HG02571 (cell line): ENCODE data around the gene TSPOAP1.
"Not testable (repeated sequence)": the region's sequence is repeated elsewhere in the genome, so short reads cannot be mapped to it uniquely, and the experiment has no call there.

Experiments used
- ATAC-seq: cut with Tn5 transposase; IDR thresholded peaks from one replicate; pipeline ENCODE4 v1.9.1; 2021; ENCODE audit warnings: mild to moderate bottlenecking, moderate library complexity; ENCODE audit not compliant: unreplicated experiment

The TSPOAP1 gene

DNA sequence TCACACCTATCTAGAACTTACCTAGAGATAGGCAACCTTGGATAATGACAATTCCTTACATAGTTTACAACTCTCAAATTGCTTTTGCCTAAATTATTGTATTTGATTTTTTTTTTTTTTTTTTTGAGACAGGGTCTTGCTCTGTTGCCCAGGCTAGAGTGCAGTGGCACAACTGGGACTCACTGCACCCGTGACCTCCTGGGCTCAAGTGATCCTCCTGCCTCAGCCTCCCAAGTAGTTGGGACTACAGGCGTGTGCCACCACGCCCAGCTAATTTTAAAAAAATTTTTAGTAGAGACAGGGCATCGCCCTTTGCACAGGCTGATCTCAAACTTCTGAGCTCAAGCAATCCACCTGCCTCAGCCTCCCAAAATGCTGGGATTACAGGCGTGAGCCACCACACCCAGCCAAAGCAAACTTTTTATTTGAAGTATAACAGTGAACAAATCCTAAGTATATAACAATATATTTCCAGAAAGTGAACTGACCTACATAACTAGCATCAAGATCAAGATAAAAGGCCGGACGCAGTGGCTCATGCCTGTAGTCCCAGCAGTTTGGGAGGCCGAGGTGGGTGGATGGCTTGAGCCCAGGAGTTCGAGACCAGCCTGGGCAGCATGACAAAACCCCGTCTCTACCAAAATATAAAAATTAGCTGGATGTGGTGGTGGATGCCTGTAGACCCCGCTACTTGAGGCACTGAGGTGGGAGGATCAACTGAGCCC, 12.7 kb upstream of the TSPOAP1 start:
- not testable (repeated sequence) for ATAC-seq

- no peak for ATAC-seq
Measured at GRCh38 chr17:58340405-58340876, 11.8 kb upstream of the TSPOAP1 start.

DNA sequence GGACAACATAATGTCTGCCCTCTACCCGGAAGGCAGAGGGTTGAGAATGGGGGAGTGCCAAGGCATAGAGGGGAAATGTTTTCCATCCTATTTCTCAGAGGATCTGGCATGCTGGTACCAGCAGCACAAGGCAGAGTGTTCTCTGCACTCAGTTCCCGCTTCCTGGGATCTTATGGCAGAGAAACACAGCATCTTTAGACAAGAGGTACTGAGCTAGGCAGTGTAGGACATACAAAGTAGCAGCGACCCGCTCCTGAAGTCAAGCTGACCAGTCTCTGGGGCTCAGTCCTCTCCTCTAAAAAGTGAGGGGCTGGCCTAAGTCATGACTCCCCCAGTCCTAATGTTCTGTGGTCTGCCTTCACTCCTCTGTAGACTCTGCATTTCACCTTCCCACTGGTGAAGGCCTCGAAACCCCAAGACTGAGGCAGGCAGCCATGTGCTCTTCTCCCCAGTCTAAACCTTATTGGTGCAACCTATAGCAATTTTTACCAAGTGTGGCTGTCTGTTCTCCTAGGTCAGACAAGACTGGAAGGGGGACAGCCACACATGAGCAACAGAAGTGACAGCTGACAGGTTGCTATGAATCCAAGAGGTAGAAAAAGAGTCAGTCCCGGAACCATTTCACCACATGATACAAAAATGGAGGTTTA, 11.3 kb upstream of the TSPOAP1 start:
- ATAC-seq = no peak

GRCh38 chr17:58338841-58339754, 10.5 kb upstream of the TSPOAP1 start:
- ATAC-seq = peak; percentile 32

GRCh38 chr17:58338454-58338840, 9.9 kb upstream of the TSPOAP1 start:
- ATAC-seq = peak; percentile 1

DNA sequence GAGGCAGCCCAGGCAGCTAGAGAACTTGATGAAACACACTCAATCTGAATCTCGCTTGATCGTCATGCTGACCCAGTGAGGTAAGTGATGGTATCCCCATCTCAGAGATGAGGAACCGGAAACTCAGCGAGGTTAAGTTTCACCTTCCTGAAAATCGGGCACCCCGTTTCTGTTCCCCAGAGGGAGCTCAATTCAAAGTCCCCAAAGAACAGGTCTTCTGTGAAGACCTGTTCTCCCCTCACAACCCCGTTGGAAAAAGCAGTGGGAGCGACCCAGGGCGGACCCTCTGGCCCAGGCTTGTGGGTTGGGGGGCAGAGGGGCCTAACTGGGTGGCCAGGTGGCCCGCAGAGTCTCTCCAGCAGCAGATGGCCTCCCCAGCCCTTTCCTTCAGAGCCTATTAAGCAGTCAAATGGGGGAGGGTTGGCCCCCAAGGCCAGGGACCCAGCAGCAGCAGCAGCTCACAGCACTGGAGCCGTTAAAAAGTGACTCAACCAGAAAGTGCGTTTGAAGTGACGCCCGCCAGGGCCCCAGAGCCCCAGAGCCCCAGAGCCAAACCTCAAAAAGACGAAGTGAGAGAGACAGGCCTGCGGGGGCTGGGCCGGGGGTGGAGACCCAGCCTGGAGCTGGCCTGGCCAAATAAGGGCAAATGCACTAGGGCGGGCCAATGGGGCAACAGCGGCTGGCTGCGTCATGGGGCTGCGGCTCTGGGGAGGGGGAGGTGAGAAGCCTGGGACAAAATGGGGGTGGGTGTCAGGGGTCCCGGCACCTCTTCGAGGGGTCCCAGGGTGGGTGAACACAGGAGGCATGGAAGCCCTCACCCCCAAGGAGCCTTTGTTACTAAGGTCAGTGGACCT, 9.2 kb upstream of the TSPOAP1 start:
- peak; percentile 58 for ATAC-seq

GRCh38 chr17:58337210-58337599, 8.6 kb upstream of the TSPOAP1 start:
- ATAC-seq = no peak

DNA sequence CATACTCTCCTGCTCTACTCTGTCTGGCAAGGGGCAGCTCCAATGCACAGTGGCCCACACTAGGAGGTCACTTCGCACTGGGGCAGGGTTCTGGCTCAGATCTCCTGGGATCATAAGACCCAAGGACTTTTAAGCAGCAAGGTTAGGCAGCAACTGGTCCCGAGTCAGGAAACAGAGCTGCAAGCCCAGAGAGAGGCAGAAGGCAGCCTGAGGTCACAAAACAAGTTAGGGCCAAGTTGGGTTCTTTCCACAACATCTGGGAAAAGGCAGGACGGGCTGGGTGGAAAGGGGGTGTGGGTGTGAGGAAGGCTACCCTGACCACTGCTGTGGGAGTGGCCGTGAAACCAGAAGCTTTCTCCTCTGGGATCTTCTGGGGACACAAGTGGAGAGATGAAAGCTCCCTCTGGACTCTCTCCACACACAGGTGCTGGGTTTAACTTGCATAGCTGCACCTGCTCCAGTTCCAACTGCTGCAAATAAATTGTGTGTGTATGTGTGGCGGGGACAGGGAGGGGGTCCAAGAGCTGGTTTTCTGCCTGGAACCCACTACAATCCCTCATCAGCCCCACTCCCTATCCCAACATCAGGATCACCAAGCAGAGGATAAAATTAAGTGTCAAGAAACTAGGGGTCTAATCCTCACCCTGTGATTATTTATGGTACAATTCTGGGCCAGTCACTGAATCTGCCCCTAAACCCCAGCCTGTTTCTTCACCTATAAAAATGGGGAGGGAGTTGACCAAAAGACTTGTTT, 8.0 kb upstream of the TSPOAP1 start:
- no peak for ATAC-seq

- no peak for ATAC-seq
Measured at GRCh38 chr17:58335779-58336455, 7.3 kb upstream of the TSPOAP1 start.

GRCh38 chr17:58335061-58335731, 6.6 kb upstream of the TSPOAP1 start:
- ATAC-seq = no peak

DNA sequence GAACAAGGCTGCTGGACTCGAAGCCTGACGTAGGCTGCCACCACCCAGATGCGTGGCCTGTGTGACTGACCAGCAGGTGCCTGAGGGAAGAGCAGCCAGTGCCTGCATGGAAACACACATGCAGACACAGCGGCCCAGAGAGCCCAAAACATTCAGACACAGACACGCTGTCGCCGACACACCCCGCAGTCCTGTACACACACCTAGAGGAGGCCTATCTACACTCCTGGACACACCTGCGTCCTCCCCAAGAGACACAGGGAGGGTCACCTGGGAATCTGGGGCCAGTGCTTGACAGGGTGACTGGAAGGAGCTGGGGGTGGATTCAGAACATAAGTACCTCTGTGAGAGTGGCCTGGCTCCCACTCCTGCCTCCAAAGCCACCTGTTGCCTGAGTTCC, 6.1 kb upstream of the TSPOAP1 start:
- no peak for ATAC-seq

DNA sequence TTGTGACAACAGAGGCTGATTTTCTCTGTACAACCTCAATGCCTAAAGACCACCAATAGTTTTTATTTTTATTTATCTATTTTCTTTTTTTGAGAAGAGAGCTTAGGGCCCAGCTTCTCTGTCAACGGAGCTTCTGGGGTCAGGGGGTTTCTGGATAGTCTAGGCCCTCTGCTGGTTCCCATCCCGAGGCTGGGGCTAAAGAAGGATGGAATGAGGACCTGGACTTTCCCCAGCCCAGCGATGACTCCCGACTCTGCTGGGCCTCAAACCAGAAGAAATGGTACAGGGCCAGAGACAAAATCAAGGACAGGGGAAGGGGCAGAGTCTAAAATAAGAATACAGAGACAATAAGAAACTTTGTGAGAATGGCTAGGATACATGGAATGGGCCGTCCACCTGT, 5.7 kb upstream of the TSPOAP1 start:
- ATAC-seq = no peak

GRCh38 chr17:58333736-58334207, 5.2 kb upstream of the TSPOAP1 start:
- ATAC-seq = no peak

GRCh38 chr17:58332778-58333735, 4.5 kb upstream of the TSPOAP1 start:
- ATAC-seq = no peak

DNA sequence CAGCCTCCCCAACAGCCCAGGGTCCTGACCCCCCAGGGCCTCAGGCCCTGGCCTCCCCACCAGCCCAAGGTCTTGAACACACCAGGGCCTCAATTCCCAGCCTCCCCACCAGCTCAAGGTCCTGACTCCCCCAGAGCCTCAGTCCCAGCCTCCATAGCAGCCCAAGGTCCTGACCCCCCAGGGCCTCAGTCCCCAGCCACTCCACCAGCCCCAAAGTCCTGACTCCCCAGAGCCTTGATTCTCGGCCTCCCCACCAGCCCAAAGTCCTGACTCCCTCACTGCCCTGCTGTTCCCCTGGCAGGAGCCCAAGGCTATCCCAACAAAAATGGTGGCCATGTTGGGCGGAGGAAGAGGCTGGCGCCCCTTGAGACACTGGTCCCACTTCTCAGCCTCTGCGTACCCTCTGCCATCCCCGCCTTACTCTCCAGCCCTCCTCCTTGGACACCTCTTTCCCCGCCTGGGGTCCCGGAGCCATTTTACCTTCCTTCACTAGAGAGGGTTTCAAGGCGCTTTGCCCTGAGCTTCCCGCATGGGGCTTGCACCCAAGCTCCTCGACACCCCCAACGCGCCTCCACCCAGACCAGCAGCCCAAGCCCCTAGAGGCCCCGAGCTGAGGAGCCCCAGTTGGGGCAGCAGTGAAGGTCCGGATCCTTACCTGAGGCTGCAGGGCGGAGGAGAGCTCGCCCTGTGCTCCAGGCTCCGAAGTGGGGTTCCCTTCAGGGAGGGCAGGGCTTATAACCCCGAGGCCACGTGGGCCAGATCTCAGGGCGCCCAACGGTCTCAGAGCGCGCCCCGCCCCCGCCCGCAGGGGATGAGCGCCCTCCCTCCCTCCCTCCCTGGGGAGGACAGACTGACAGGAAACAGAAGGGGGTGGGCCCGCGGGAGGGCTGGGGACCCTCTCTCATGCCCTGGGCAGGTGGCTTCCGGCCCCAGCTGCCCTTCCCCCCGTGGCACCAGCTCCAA, 3.5 kb upstream of the TSPOAP1 start:
- peak; percentile 18 for ATAC-seq
